Choroid plexus epithelial cell (primary cell): ENCODE results near the gene GPR171.
A peak's percentile ranks its signal among the peaks of the same experiment; 100 is the strongest.

Experiments used
- DNase-seq: peaks from one replicate; pipeline ENCODE4 v3.0.0-alpha.2; 2010; ENCODE audit warnings: low read depth
- H3K4me3 ChIP-seq: 2 replicates; pipeline ENCODE4 v1.5.1; 2011; ENCODE audit warnings: low read depth, mild to moderate bottlenecking, control low read depth, low read length, moderate library complexity
- CTCF ChIP-seq: conservative IDR thresholded peaks from 2 replicates; pipeline ENCODE4 v1.5.1; 2011; ENCODE audit warnings: low read depth, mild to moderate bottlenecking, control low read depth, inconsistent platforms, low read length, moderate library complexity

GPR171 gene

DNA sequence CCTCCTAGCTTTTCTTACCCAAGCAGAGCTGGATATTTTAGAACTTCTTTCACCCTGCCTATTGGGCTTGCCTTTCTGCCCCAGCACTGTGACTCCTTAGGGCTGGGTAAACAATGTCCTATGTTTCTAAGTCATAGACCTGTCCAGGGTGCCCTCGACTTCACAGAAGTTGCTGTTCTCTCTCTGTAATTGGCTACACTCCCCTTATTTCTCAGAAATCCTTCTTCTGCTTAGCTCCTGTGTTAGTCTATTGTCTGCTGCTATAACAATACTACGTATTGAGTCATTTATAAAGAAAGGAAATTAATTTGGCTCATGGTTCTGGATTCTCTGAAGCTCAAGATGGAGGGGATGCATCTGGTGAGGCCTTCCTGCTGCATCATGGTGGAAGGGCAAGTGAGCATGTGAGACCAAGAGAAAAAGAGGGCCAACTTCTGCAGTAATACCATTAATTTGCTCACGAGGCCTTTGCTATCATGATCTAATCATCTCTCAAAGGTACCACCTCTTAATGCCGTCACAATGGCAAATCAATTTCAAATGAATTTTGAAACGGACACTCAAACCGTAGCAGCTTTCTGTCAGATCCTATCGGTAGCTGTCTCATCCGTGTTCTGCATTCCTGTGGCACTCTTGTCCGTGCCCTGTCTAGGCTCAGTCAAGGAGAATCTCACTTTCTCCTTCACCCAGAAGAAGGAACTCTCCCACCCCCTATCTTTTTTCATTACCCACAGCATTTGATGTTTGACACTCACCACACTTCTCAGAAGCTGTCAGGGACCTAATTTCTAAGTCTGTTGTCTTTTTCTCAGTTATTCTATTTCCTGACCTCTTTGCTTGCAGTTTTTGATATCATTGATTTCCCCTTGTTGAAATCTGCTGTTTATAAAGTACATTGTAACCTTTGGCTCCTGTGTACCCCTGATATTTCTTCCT is 22.3 kb upstream of the GPR171 start:
- no peak for TF ChIP-seq CTCF
- no peak overlapping the region for H3K4me3 ChIP-seq
- no peak for DNase-seq

- DNase-seq, result no peak
- H3K4me3 ChIP-seq, result no peak overlapping the region
- TF ChIP-seq CTCF, result no peak
Observed at GRCh38 chr3:151224268-151224866, 21.4 kb upstream of the GPR171 start.

DNA sequence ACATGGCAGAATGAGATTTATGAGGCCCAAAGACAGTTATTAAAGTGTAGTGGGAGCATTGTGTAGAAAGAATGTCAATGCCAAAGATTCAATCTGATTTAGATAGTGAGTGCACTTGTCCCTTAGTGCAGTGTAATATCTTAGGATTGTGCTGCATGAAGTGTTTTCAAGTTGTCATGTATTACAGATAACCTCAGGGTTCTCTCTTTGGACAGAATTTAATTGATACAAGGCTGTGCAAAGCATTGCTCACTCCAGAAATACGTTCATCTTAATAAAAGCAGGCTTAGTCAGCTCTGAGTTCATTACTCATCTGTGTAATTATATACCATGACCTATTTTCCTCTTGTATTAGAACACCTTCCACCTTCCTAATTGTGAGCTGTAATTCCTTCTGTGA is 16.0 kb upstream of the GPR171 start:
- DNase-seq, result peak; percentile 36
- no peak overlapping the region for H3K4me3 ChIP-seq
- TF ChIP-seq CTCF, result no peak

DNA sequence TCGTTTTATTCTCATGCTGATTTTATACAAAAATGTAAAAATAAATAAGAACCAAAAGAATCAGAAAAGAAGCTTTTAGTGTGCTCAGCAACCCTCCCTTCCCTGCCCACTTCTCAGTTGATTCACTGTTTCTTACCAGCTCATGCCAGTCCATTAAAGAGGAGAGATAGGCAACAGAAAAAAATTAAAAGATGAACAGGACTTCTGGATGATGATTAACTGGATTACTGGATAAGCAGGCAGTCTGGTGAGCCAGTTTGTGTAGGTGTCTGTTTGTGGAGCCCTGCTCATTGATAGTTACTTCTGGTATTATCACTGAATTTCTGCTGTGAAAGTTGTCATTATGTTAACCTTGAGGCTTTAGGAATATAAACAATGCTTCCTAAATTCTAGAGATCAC is 15.1 kb upstream of the GPR171 start:
- DNase-seq, result no peak
- TF ChIP-seq CTCF, result no peak
- H3K4me3 ChIP-seq, result no peak overlapping the region

DNA sequence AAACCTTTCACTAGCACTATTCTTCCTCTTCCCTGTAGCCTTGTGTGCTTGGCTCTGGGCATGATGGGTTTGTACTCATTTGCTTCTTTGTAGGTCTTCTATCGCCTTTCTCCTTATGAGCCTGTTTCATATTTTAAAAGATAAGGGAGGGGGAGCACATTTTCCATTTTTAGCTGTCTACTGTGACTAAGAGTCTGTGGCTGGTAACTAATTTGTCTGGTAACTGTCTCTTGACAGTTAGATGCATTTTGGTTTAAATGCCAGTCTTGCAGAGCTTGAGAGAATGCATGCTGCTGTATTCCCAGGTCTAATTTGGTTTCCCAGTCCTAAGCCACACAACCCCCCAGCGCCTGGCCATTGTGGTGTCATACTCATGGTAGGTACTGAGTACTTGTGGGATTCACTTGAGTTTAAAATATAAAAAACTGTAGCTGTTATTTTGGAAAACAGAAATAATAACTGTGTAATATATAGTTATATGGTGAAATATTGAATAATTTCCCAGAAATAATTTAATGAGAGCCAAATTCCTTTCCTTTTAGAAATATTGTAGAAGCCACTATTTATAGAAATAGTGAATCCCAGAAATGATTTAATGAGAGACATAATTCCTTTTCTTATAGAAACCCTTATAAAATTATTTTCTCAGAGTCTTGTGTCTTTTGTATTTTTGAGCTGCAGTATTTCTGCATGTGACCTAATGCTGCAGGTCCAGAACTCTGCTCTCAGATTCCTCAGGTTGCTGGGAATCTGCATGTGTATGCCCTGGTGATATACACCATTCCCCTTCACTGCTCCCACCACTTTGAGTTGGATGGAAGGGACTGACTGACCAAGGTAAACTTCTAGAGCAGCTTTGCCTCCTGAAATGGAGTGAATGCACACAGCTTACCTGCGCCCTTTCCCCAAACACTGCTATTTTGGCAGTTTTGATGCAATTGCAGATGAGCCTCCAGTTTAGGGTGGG is 13.9 kb upstream of the GPR171 start:
- H3K4me3 ChIP-seq, result no peak overlapping the region
- DNase-seq, result no peak
- TF ChIP-seq CTCF, result no peak

- peak; percentile 31 for TF ChIP-seq CTCF
- no peak overlapping the region for H3K4me3 ChIP-seq
- DNase-seq, result no peak
Observed at GRCh38 chr3:151214459-151214858, 11.4 kb upstream of the GPR171 start.
